Smooth muscle cell of the brain vasculature (primary cell): ENCODE measurements around the gene JADE1.

Experiments
- DNase-seq: peaks from one replicate; pipeline ENCODE4 v3.0.0-alpha.2; 2012; ENCODE audit warnings: low read depth, low spot score

The JADE1 gene

GRCh38 chr4:128809477-128810330 lies at the start of gene JADE1:
Gene JADE1, plus strand, starts transcription at chr4:128809700. Its CDS starts 22,059 bp downstream, at chr4:128831759.
- DNase-seq: peak; percentile 93

- DNase-seq: no peak
Measured at GRCh38 chr4:128766781-128767180, 42.7 kb upstream of the JADE1 start.

- DNase-seq: no peak
Measured at GRCh38 chr4:128768373-128768996, 41.0 kb upstream of the JADE1 start.

GRCh38 chr4:128769011-128769410 lies 40.5 kb upstream of the JADE1 start:
- no peak for DNase-seq

GRCh38 chr4:128770807-128771206 lies 38.7 kb upstream of the JADE1 start:
- DNase-seq: no peak

GRCh38 chr4:128775477-128775876 lies 34.0 kb upstream of the JADE1 start:
- no peak for DNase-seq

GRCh38 chr4:128775916-128776315 lies 33.6 kb upstream of the JADE1 start:
- DNase-seq: no peak

GRCh38 chr4:128776794-128777216 lies 32.7 kb upstream of the JADE1 start:
- peak; percentile 69 for DNase-seq

- DNase-seq: no peak
Measured at GRCh38 chr4:128780688-128781087, 28.8 kb upstream of the JADE1 start.

- DNase-seq: no peak
Measured at GRCh38 chr4:128782076-128782715, 27.3 kb upstream of the JADE1 start.

GRCh38 chr4:128782875-128783614 lies 26.5 kb upstream of the JADE1 start:
- DNase-seq: no peak

GRCh38 chr4:128787509-128788311 lies 21.8 kb upstream of the JADE1 start:
- peak; percentile 26 for DNase-seq

GRCh38 chr4:128793859-128794672 lies 15.4 kb upstream of the JADE1 start:
- no peak for DNase-seq

- no peak for DNase-seq
Measured at GRCh38 chr4:128796934-128797333, 12.6 kb upstream of the JADE1 start.

- DNase-seq: no peak
Measured at GRCh38 chr4:128800284-128800683, 9.2 kb upstream of the JADE1 start.

GRCh38 chr4:128800701-128801284 lies 8.7 kb upstream of the JADE1 start:
- DNase-seq: no peak

- no peak for DNase-seq
Measured at GRCh38 chr4:128802680-128803628, 6.5 kb upstream of the JADE1 start.

- no peak for DNase-seq
Measured at GRCh38 chr4:128803783-128804182, 5.7 kb upstream of the JADE1 start.
